Nephron progenitor cell (in vitro differentiated cells): Measurements from ENCODE around the gene IREB2.

Experiments
- DNase-seq: peaks from one replicate; pipeline ENCODE4 v3.0.0; 2021
- H3K27ac Mint-ChIP-seq: 2 replicates; pipeline ENCODE4 v1.8.0; 2021; ENCODE audit warnings: mild to moderate bottlenecking, moderate library complexity, mixed read lengths
- H3K27me3 Mint-ChIP-seq: 2 replicates; pipeline ENCODE4 v1.8.0; 2021; ENCODE audit warnings: mild to moderate bottlenecking, low read depth, mixed read lengths; ENCODE audit not compliant: poor library complexity
- H3K36me3 Mint-ChIP-seq: 2 replicates; pipeline ENCODE4 v1.8.0; 2021; ENCODE audit warnings: low read depth, mixed read lengths
- H3K4me1 Mint-ChIP-seq: 2 replicates; pipeline ENCODE4 v1.8.0; 2021; ENCODE audit warnings: mixed read lengths
- H3K4me3 Mint-ChIP-seq: 2 replicates; pipeline ENCODE4 v1.8.0; 2021; ENCODE audit warnings: mild to moderate bottlenecking, moderate library complexity, mixed read lengths
- H3K9me3 Mint-ChIP-seq: 2 replicates; pipeline ENCODE4 v1.8.0; 2021; ENCODE audit warnings: mild to moderate bottlenecking, moderate library complexity, mixed read lengths
- CTCF ChIP-seq: fragments of 200-600 bp; sonication (generic); IDR thresholded peaks from 2 replicates; pipeline ENCODE4 v1.5.0; 2021; ENCODE audit warnings: antibody characterized with exemption

Gene IREB2

GRCh38 chr15:78390826-78391225 is 47.2 kb upstream of the IREB2 start:
- Mint-ChIP-seq H3K27me3 (peaks cover 46% of the 10 kb centered on the region), H3K27ac (no peak overlapping the region), H3K4me1 (peaks cover 26% of the 10 kb centered on the region), H3K4me3 (no peak overlapping the region), H3K36me3 (no peaks in the 10 kb centered on the region), H3K9me3 (no peaks in the 10 kb centered on the region)
- no peak for DNase-seq
- no peak for TF ChIP-seq CTCF

GRCh38 chr15:78391781-78392180 is 46.2 kb upstream of the IREB2 start:
- no peak for TF ChIP-seq CTCF
- Mint-ChIP-seq H3K36me3 (no peaks in the 10 kb centered on the region), H3K4me1 (peaks cover 26% of the 10 kb centered on the region), H3K4me3 (no peak overlapping the region), H3K27ac (no peak overlapping the region), H3K9me3 (no peaks in the 10 kb centered on the region), H3K27me3 (peaks cover 39% of the 10 kb centered on the region)
- no peak for DNase-seq

- no peak for TF ChIP-seq CTCF
- peaks cover 26% of the 10 kb centered on the region for H3K4me1 Mint-ChIP-seq
- no peak overlapping the region for H3K4me3 Mint-ChIP-seq
Observed at GRCh38 chr15:78392430-78392829, 45.6 kb upstream of the IREB2 start.

GRCh38 chr15:78393137-78393536 is 44.9 kb upstream of the IREB2 start:
- H3K4me3 Mint-ChIP-seq: no peak overlapping the region
- H3K27me3 Mint-ChIP-seq: peaks cover 35% of the 10 kb centered on the region

More at GRCh38 chr15:78392430-78392829, 45.6 kb upstream of the IREB2 start:
- no peak overlapping the region for H3K27ac Mint-ChIP-seq
- H3K36me3 Mint-ChIP-seq: no peaks in the 10 kb centered on the region
- H3K9me3 Mint-ChIP-seq: no peaks in the 10 kb centered on the region
- H3K27me3 Mint-ChIP-seq: peaks cover 38% of the 10 kb centered on the region
- no peak for DNase-seq

GRCh38 chr15:78394026-78394425 is 44.0 kb upstream of the IREB2 start:
- H3K27ac Mint-ChIP-seq: no peak overlapping the region
- H3K27me3 Mint-ChIP-seq: peaks cover 40% of the 10 kb centered on the region
- no peak for TF ChIP-seq CTCF
- H3K4me3 Mint-ChIP-seq: no peak overlapping the region
- no peaks in the 10 kb centered on the region for H3K36me3 Mint-ChIP-seq
- DNase-seq: no peak
- no peaks in the 10 kb centered on the region for H3K9me3 Mint-ChIP-seq
- peaks cover 24% of the 10 kb centered on the region for H3K4me1 Mint-ChIP-seq

More at GRCh38 chr15:78393137-78393536, 44.9 kb upstream of the IREB2 start:
- no peak for DNase-seq
- peaks cover 26% of the 10 kb centered on the region for H3K4me1 Mint-ChIP-seq
- H3K9me3 Mint-ChIP-seq: no peaks in the 10 kb centered on the region
- no peak for TF ChIP-seq CTCF
- H3K27ac Mint-ChIP-seq: no peak overlapping the region
- H3K36me3 Mint-ChIP-seq: no peaks in the 10 kb centered on the region

GRCh38 chr15:78394981-78395616 is 42.9 kb upstream of the IREB2 start:
- peak overlapping the region; percentile 13 for H3K27ac Mint-ChIP-seq

More at GRCh38 chr15:78394981-78395616, 42.9 kb upstream of the IREB2 start:
- Mint-ChIP-seq H3K27me3 (peaks cover 42% of the 10 kb centered on the region), H3K4me1 (peaks cover 25% of the 10 kb centered on the region), H3K36me3 (no peaks in the 10 kb centered on the region), H3K9me3 (no peaks in the 10 kb centered on the region), H3K4me3 (peak overlapping the region; percentile 31)
- DNase-seq: no peak
- TF ChIP-seq CTCF: no peak
